Measurements from ENCODE around the gene B3GNT3.

GRCh38 chr19:17837972-17838371 is 43.0 kb downstream of the B3GNT3 start:
- TF ChIP-seq CTCF (IDR thresholded peaks at IDR 0.05) = no peak
- TF ChIP-seq ZFX (IDR thresholded peaks at IDR 0.05; ENCODE audit: borderline replicate concordance) = no peak
